Measurements from ENCODE around the gene PTPRK. TPM values are rescaled to one million over a fixed set of nuclear protein-coding genes. Genes with fewer than 3 reads are reported as not detected.

PTPRK gene
- total and polyA plus RNA-seq, 2 of the 8 experiments (the other 6 are each of a cell fraction or from before 2014, with no cell fraction given): 11.4 to 47.3 TPM

- ChIA-PET CTCF (ENCODE audit: partially characterized antibody) (interaction anchor here (0.6 kb wide), 1 partner anchor 290 kb away, joined by 3 read pairs; no protein-coding TSS in a partner anchor), POLR2A (ENCODE audit: partially characterized antibody) (no interaction called here)
- DNase-seq (ENCODE audit: low read depth in 1 of 2, low spot score in 2 of 2) (no peak), FAIRE-seq (no peak)
- H2AK5ac ChIP-seq (ENCODE audit: low read depth, low read length): no peak overlapping the region
- H2BK20ac ChIP-seq (ENCODE audit: low read length): no peak overlapping the region
- no peak overlapping the region for H2BK5ac ChIP-seq (ENCODE audit: low read depth, low read length)
- WGBS, 2 experiments (ENCODE audit: extremely low coverage in 1 of 2, insufficient coverage in 1 of 2, insufficient read length in 1 of 2, insufficient replicate concordance in 2 of 2, low coverage in 1 of 2, low lambda C conversion rate in 2 of 2, missing lambda C conversion rate in 1 of 2): 88% methylated on average over 3 of the region's 3 CpGs; no CpG with 5 or more reads in 1 of the 2 experiments
- H3K4me1 ChIP-seq (replicated peaks in 1 of 4; ENCODE audit: control insufficient read depth in 3 of 4, insufficient read depth in 4 of 4, low read length in 3 of 4): no peaks in the 10 kb centered on the region
- no peak overlapping the region for H3K27ac ChIP-seq (ENCODE audit: low read depth, low read length)
- H3K9me3 ChIP-seq (ENCODE audit: insufficient read depth in 2 of 2, low read depth in 1 of 2, low read length in 1 of 2): peaks cover 5 to 6% of the 10 kb centered on the region in 2 experiments; a peak in 2 of 4 replicates
- no peak overlapping the region for H2BK15ac ChIP-seq (ENCODE audit: low read length)
- TF ChIP-seq PHF8 (conservative IDR thresholded peaks at IDR 0.05; ENCODE audit: low read depth, low read length): no peak
- TF ChIP-seq TAF1 (IDR thresholded peaks at IDR 0.05; ENCODE audit: low read depth, low read length): no peak
- no peak for TF ChIP-seq BRCA1 (IDR thresholded peaks at IDR 0.05; ENCODE audit: low read depth, low read length)
- no peak for TF ChIP-seq CBX5 (IDR thresholded peaks at IDR 0.05; ENCODE audit: low read depth, low read length)
- no peak for TF ChIP-seq TBP (IDR thresholded peaks at IDR 0.05; ENCODE audit: low read depth, low read length)
- no peak for TF ChIP-seq RAD21 (IDR thresholded peaks at IDR 0.05 in 1 of 2, conservative IDR thresholded peaks at IDR 0.05 in 1 of 2; ENCODE audit: low read depth in 2 of 2, low read length in 2 of 2)
- no peak for TF ChIP-seq RXRA (IDR thresholded peaks at IDR 0.05; ENCODE audit: insufficient read depth, low read depth, low read length)
- no peak overlapping the region for H3K4ac ChIP-seq (replicated peaks; ENCODE audit: insufficient read length, low read depth, low read length)
- no peaks in the 10 kb centered on the region for H3K79me1 ChIP-seq (ENCODE audit: low read depth, low read length)
- H3K4me2 ChIP-seq (ENCODE audit: insufficient read depth in 1 of 2, low read depth in 2 of 2, low read length in 2 of 2): no peak overlapping the region
- H3K23me2 ChIP-seq (ENCODE audit: low read depth, low read length): no peaks in the 10 kb centered on the region
- H4K8ac ChIP-seq (ENCODE audit: extremely low read depth, insufficient read depth, low read length): no peak overlapping the region
- H2BK12ac ChIP-seq (ENCODE audit: low read depth, low read length): no peak overlapping the region
- no peaks in the 10 kb centered on the region for H3K79me2 ChIP-seq (ENCODE audit: control insufficient read depth in 1 of 2, insufficient read depth in 2 of 2, low read length in 2 of 2)
- H3K4me3 ChIP-seq (ENCODE audit: extremely low read depth in 1 of 4, insufficient read depth in 2 of 4, low read depth in 3 of 4, low read length in 4 of 4): no peak overlapping the region
- H3K18ac ChIP-seq (ENCODE audit: extremely low read depth, low read length): no peak overlapping the region
- H4K5ac ChIP-seq (ENCODE audit: insufficient read length, low read depth, low read length): no peak overlapping the region
- H3K56ac ChIP-seq (replicated peaks; ENCODE audit: insufficient read length, low read depth, low read length): no peak overlapping the region
- H4K91ac ChIP-seq (replicated peaks; ENCODE audit: insufficient read length, low read length): no peak overlapping the region
- H3K14ac ChIP-seq (ENCODE audit: insufficient read length): no peak overlapping the region
- no peak overlapping the region for H3K23ac ChIP-seq (ENCODE audit: insufficient read length)
- no peaks in the 10 kb centered on the region for H3K36me3 ChIP-seq (ENCODE audit: control insufficient read depth in 2 of 4, insufficient read depth in 4 of 4, low read length in 3 of 4)
- no peaks in the 10 kb centered on the region for H3K27me3 ChIP-seq (replicated peaks in 1 of 4; ENCODE audit: control insufficient read depth in 3 of 4, extremely low read depth in 1 of 4, insufficient read depth in 3 of 4, low read length in 3 of 4)
- no peak overlapping the region for H2BK120ac ChIP-seq (replicated peaks; ENCODE audit: low read depth, low read length)
- no peak overlapping the region for H3K9ac ChIP-seq (replicated peaks in 1 of 4; ENCODE audit: extremely low read depth in 1 of 4, low read depth in 3 of 4, low read length in 3 of 4)
- no peak overlapping the region for H2AFZ ChIP-seq (ENCODE audit: low read length)
- H4K20me1 ChIP-seq (replicated peaks in 1 of 2; ENCODE audit: control insufficient read depth in 1 of 2, insufficient read depth in 2 of 2, low read length in 2 of 2): no peaks in the 10 kb centered on the region
These were observed 599.6 kb downstream of the PTPRK start for GRCh38 chr6:127920804-127921203.
